Stimulated activated CD8-positive, alpha-beta memory T cell treated with anti-CD3 and anti-CD28 coated beads, Interleukin-7, amount 100 ng/mL, for 4 hours (primary cell): ENCODE measurements around the gene DNAJB6.

Source experiments
- DNase-seq, 2 donors: peaks; one replicate each; pipeline ENCODE4 v3.0.0-alpha.2; 2020; ENCODE audit warnings: low read depth in 2 of 2

DNAJB6 gene

GRCh38 chr7:157409753-157410727 lies 73.2 kb downstream of the DNAJB6 start:
- no peak for DNase-seq

- no peak for DNase-seq
These were observed 74.2 kb downstream of the DNAJB6 start for GRCh38 chr7:157410831-157411556.

GRCh38 chr7:157411580-157411979 lies 74.8 kb downstream of the DNAJB6 start:
- DNase-seq: peak; percentile 26 to 36

- DNase-seq: peak; percentile 21 to 25
These were observed 75.2 kb downstream of the DNAJB6 start for GRCh38 chr7:157412021-157412443.

- DNase-seq: no peak
These were observed 75.8 kb downstream of the DNAJB6 start for GRCh38 chr7:157412491-157413180.

GRCh38 chr7:157413881-157414701 lies 77.3 kb downstream of the DNAJB6 start:
- no peak for DNase-seq

GRCh38 chr7:157414702-157415096 lies 77.9 kb downstream of the DNAJB6 start:
- no peak for DNase-seq

GRCh38 chr7:157415486-157415885 lies 78.7 kb downstream of the DNAJB6 start:
- DNase-seq: no peak

GRCh38 chr7:157416011-157416410 lies 79.2 kb downstream of the DNAJB6 start:
- no peak for DNase-seq

GRCh38 chr7:157418204-157419034 lies 81.6 kb downstream of the DNAJB6 start:
- DNase-seq: no peak

- no peak for DNase-seq
These were observed 82.2 kb downstream of the DNAJB6 start for GRCh38 chr7:157419035-157419293.

- DNase-seq: no peak
These were observed 85.5 kb downstream of the DNAJB6 start for GRCh38 chr7:157422279-157422678.

GRCh38 chr7:157423348-157423747 lies 86.5 kb downstream of the DNAJB6 start:
- DNase-seq: no peak

- DNase-seq: no peak
These were observed 87.2 kb downstream of the DNAJB6 start for GRCh38 chr7:157423886-157424565.

GRCh38 chr7:157425137-157425731 lies 88.4 kb downstream of the DNAJB6 start:
- no peak for DNase-seq

- no peak for DNase-seq
These were observed 89.0 kb downstream of the DNAJB6 start for GRCh38 chr7:157425761-157426160.

GRCh38 chr7:157426463-157427301 lies 89.9 kb downstream of the DNAJB6 start:
- no peak for DNase-seq

GRCh38 chr7:157427811-157428553 lies 91.2 kb downstream of the DNAJB6 start:
- DNase-seq: no peak
